Measurements from ENCODE around the gene MET. TPM values are rescaled to one million over a fixed set of nuclear protein-coding genes. Genes with fewer than 3 reads are reported as not detected.

Gene MET
- total and polyA plus RNA-seq, 2 of the 13 experiments (the other 11 are each of a cell fraction or from before 2014, with no cell fraction given) = 21.8 to 31.5 TPM

- peaks cover under 1% of the 10 kb centered on the region for H3K4me1 ChIP-seq (ENCODE audit: insufficient read depth, low read length)
- H3K9me3 ChIP-seq (ENCODE audit: low read length) = no peaks in the 10 kb centered on the region
- intact Hi-C loops (cut with micrococcal nuclease; ENCODE audit: unreplicated experiment) (no loop called here), in situ Hi-C loops (cut with HindIII; ENCODE audit: extremely low pct_ligation_motif_present, low pct_unique_long_range_greater_than_20kb) (no loop called here)
- ATAC-seq (no peak), FAIRE-seq (no peak), DNase-seq (ENCODE audit: low spot score) (no peak)
- WGBS (ENCODE audit: low lambda C conversion rate) = 95% methylated on average over 3 of the region's 3 CpGs
- H4K20me1 ChIP-seq (ENCODE audit: insufficient read depth, low read length) = no peaks in the 10 kb centered on the region
- H3K4me3 ChIP-seq (replicated peaks in 1 of 3; ENCODE audit: insufficient read depth in 1 of 3, low read depth in 2 of 3, low read length in 3 of 3) = no peak overlapping the region
- H3K27ac ChIP-seq (ENCODE audit: extremely low read length, insufficient read depth, low read length) = no peak overlapping the region
- POLR2A ChIA-PET = no interaction called here
- H3K36me3 ChIP-seq (replicated peaks in 1 of 2; ENCODE audit: control insufficient read depth in 1 of 2, insufficient read depth in 2 of 2, low read length in 2 of 2) = no peaks in the 10 kb centered on the region
- no peak overlapping the region for H2AFZ ChIP-seq (ENCODE audit: low read length)
- no peaks in the 10 kb centered on the region for H3K27me3 ChIP-seq (ENCODE audit: control insufficient read depth in 1 of 2, insufficient read depth in 2 of 2, low read length in 2 of 2)
- CTCF ChIA-PET (ENCODE audit: low intra/inter-chr PET ratio, low total read pairs) = no interaction called here
- H3K4me2 ChIP-seq (ENCODE audit: low read depth, low read length) = no peak overlapping the region
- BruUV-seq (replicated peaks) = no TSS peak
- no peak overlapping the region for H3K9ac ChIP-seq (ENCODE audit: insufficient read depth, low read depth, low read length)
- H3K79me2 ChIP-seq (ENCODE audit: insufficient read depth, low read length) = no peaks in the 10 kb centered on the region
- no peak for TF ChIP-seq DMAP1 (CRISPR knock-in tag; IDR thresholded peaks at IDR 0.05)
- TF ChIP-seq, protein P1, sequence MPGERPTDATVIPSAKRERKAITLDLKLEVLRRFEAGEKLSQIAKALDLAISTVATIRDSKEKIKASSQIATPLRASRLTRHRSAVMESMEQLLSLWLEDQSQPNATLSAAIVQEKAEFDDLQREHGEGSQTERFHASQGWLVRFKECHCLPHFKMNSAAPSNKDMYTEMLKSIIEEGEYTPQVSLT (CRISPR knock-in tag; IDR thresholded peaks at IDR 0.05; ENCODE audit: borderline replicate concordance, low read depth) = no peak
- no peak for TF ChIP-seq ZNF383 (CRISPR knock-in tag; IDR thresholded peaks at IDR 0.05; ENCODE audit: borderline replicate concordance)
- TF ChIP-seq, protein P2, sequence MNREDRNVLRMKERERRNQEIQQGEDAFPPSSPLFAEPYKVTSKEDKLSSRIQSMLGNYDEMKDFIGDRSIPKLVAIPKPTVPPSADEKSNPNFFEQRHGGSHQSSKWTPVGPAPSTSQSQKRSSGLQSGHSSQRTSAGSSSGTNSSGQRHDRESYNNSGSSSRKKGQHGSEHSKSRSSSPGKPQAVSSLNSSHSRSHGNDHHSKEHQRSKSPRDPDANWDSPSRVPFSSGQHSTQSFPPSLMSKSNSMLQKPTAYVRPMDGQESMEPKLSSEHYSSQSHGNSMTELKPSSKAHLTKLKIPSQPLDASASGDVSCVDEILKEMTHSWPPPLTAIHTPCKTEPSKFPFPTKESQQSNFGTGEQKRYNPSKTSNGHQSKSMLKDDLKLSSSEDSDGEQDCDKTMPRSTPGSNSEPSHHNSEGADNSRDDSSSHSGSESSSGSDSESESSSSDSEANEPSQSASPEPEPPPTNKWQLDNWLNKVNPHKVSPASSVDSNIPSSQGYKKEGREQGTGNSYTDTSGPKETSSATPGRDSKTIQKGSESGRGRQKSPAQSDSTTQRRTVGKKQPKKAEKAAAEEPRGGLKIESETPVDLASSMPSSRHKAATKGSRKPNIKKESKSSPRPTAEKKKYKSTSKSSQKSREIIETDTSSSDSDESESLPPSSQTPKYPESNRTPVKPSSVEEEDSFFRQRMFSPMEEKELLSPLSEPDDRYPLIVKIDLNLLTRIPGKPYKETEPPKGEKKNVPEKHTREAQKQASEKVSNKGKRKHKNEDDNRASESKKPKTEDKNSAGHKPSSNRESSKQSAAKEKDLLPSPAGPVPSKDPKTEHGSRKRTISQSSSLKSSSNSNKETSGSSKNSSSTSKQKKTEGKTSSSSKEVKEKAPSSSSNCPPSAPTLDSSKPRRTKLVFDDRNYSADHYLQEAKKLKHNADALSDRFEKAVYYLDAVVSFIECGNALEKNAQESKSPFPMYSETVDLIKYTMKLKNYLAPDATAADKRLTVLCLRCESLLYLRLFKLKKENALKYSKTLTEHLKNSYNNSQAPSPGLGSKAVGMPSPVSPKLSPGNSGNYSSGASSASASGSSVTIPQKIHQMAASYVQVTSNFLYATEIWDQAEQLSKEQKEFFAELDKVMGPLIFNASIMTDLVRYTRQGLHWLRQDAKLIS (CRISPR knock-in tag; IDR thresholded peaks at IDR 0.05) = no peak
- TF ChIP-seq ZSCAN22 (CRISPR knock-in tag; IDR thresholded peaks at IDR 0.05) = no peak
- TF ChIP-seq EHMT2 (IDR thresholded peaks at IDR 0.05; ENCODE audit: borderline replicate concordance, low read depth, low read length) = no peak
- no peak for TF ChIP-seq KDM5A (IDR thresholded peaks at IDR 0.05; ENCODE audit: borderline replicate concordance, low read length)
- no peak for TF ChIP-seq SALL1 (CRISPR knock-in tag; IDR thresholded peaks at IDR 0.05)
- no peak for TF ChIP-seq RAD51 (IDR thresholded peaks at IDR 0.05; ENCODE audit: borderline replicate concordance)
- no peak for TF ChIP-seq ZNF549 (CRISPR knock-in tag; IDR thresholded peaks at IDR 0.05)
- no peak for TF ChIP-seq HMGXB4 (CRISPR knock-in tag; IDR thresholded peaks at IDR 0.05; ENCODE audit: borderline replicate concordance in 1 of 2, low read depth in 1 of 2)
- no peak for TF ChIP-seq RBM39 (IDR thresholded peaks at IDR 0.05; ENCODE audit: low read depth, low read length, poor library complexity, severe bottlenecking)
- TF ChIP-seq, protein P3, sequence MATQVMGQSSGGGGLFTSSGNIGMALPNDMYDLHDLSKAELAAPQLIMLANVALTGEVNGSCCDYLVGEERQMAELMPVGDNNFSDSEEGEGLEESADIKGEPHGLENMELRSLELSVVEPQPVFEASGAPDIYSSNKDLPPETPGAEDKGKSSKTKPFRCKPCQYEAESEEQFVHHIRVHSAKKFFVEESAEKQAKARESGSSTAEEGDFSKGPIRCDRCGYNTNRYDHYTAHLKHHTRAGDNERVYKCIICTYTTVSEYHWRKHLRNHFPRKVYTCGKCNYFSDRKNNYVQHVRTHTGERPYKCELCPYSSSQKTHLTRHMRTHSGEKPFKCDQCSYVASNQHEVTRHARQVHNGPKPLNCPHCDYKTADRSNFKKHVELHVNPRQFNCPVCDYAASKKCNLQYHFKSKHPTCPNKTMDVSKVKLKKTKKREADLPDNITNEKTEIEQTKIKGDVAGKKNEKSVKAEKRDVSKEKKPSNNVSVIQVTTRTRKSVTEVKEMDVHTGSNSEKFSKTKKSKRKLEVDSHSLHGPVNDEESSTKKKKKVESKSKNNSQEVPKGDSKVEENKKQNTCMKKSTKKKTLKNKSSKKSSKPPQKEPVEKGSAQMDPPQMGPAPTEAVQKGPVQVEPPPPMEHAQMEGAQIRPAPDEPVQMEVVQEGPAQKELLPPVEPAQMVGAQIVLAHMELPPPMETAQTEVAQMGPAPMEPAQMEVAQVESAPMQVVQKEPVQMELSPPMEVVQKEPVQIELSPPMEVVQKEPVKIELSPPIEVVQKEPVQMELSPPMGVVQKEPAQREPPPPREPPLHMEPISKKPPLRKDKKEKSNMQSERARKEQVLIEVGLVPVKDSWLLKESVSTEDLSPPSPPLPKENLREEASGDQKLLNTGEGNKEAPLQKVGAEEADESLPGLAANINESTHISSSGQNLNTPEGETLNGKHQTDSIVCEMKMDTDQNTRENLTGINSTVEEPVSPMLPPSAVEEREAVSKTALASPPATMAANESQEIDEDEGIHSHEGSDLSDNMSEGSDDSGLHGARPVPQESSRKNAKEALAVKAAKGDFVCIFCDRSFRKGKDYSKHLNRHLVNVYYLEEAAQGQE (IDR thresholded peaks at IDR 0.05; ENCODE audit: borderline replicate concordance in 1 of 2, low read depth in 1 of 2, low read length in 2 of 2) = no peak
- TF ChIP-seq SOX5 (CRISPR knock-in tag; IDR thresholded peaks at IDR 0.05; ENCODE audit: borderline replicate concordance) = no peak
- TF ChIP-seq ATM (IDR thresholded peaks at IDR 0.05; ENCODE audit: borderline replicate concordance) = no peak
Measured at GRCh38 chr7:116717137-116717536, 45.1 kb downstream of the MET start.

All from HepG2 (cell line).